H7 (cell line): ENCODE data around the gene LRRTM2. TPM values are rescaled to one million over a fixed set of nuclear protein-coding genes. Genes with fewer than 3 reads are reported as not detected.
"Not testable (repeated sequence)": the region's sequence is repeated elsewhere in the genome, so short reads cannot be mapped to it uniquely, and the experiment has no call there.

ENCODE experiments used
- DNase-seq: peaks from one replicate; pipeline ENCODE4 v3.0.0; 2012
- H3K27me3 ChIP-seq: 2 replicates; pipeline ENCODE4 v1.6.0; 2011; ENCODE audit warnings: mild to moderate bottlenecking, low read length; ENCODE audit not compliant: control insufficient read depth, insufficient read depth
- H3K36me3 ChIP-seq: replicated peaks from 2 replicates; pipeline ENCODE4 v1.5.1; 2011; ENCODE audit warnings: low read length; ENCODE audit not compliant: control insufficient read depth, insufficient read depth
- H3K4me3 ChIP-seq: 2 replicates; pipeline ENCODE4 v1.5.1; 2011; ENCODE audit warnings: low read depth, mild to moderate bottlenecking, control low read depth, low read length, moderate library complexity; ENCODE audit not compliant: insufficient read depth
- total RNA-seq: library from RNA; depleted of rRNA; stranded (reverse); fragments of >200 nt; shearing (Covaris generic); gene quantifications from 2 replicates; pipeline ENCODE4 v1.2.3, GENCODE V29; 2014

The LRRTM2 gene
- total RNA-seq, 1 experiment from 2014 or later: not detected

GRCh38 chr5:138837160-138837559, 38.0 kb downstream of the LRRTM2 start:
- Histone ChIP-seq H3K27me3 (no peaks in the 10 kb centered on the region), H3K4me3 (no peak overlapping the region), H3K36me3 (no peaks in the 10 kb centered on the region; the same call in none of the 2 replicates)
- DNase-seq: no peak

- not testable (repeated sequence) for H3K36me3 ChIP-seq, H3K27me3 ChIP-seq, H3K4me3 ChIP-seq, DNase-seq
Observed at GRCh38 chr5:138834853-138835252, 40.3 kb downstream of the LRRTM2 start.

GRCh38 chr5:138833726-138834480, 41.2 kb downstream of the LRRTM2 start:
- Histone ChIP-seq H3K4me3 (no peak overlapping the region), H3K27me3 (no peaks in the 10 kb centered on the region), H3K36me3 (no peaks in the 10 kb centered on the region; the same call in none of the 2 replicates)
- DNase-seq: no peak

GRCh38 chr5:138833080-138833479, 42.1 kb downstream of the LRRTM2 start:
- no peak for DNase-seq
- Histone ChIP-seq H3K27me3 (no peaks in the 10 kb centered on the region), H3K4me3 (no peak overlapping the region), H3K36me3 (no peaks in the 10 kb centered on the region; the same call in none of the 2 replicates)

- no peak overlapping the region for H3K4me3 ChIP-seq
- peaks cover 3% of the 10 kb centered on the region for H3K36me3 ChIP-seq
- DNase-seq: no peak
- H3K27me3 ChIP-seq: no peaks in the 10 kb centered on the region
Observed at GRCh38 chr5:138832218-138832617, 42.9 kb downstream of the LRRTM2 start.

GRCh38 chr5:138831703-138832102, 43.4 kb downstream of the LRRTM2 start:
- no peak for DNase-seq
- Histone ChIP-seq H3K4me3 (no peak overlapping the region), H3K27me3 (no peaks in the 10 kb centered on the region), H3K36me3 (peaks cover 3% of the 10 kb centered on the region)

GRCh38 chr5:138829341-138829740, 45.8 kb downstream of the LRRTM2 start:
- DNase-seq: no peak
- Histone ChIP-seq H3K36me3 (peaks cover 3% of the 10 kb centered on the region), H3K4me3 (no peak overlapping the region), H3K27me3 (no peaks in the 10 kb centered on the region)

- peaks cover 3% of the 10 kb centered on the region for H3K36me3 ChIP-seq
- H3K27me3 ChIP-seq: no peaks in the 10 kb centered on the region
- no peak overlapping the region for H3K4me3 ChIP-seq
- DNase-seq: no peak
Observed at GRCh38 chr5:138828556-138828955, 46.6 kb downstream of the LRRTM2 start.

GRCh38 chr5:138824924-138825863, 49.9 kb downstream of the LRRTM2 start:
- no peak overlapping the region for H3K4me3 ChIP-seq
- peak; percentile 40 for DNase-seq
- peaks cover 3% of the 10 kb centered on the region for H3K36me3 ChIP-seq
- no peaks in the 10 kb centered on the region for H3K27me3 ChIP-seq

- Histone ChIP-seq H3K36me3 (peaks cover 3% of the 10 kb centered on the region), H3K4me3 (no peak overlapping the region), H3K27me3 (no peaks in the 10 kb centered on the region)
- DNase-seq: no peak
Observed at GRCh38 chr5:138824516-138824915, 50.6 kb downstream of the LRRTM2 start.

- no peaks in the 10 kb centered on the region; the same call in none of the 2 replicates for H3K36me3 ChIP-seq
- no peak for DNase-seq
Observed at GRCh38 chr5:138820695-138821094, 54.4 kb downstream of the LRRTM2 start.

GRCh38 chr5:138819081-138819480, 56.1 kb downstream of the LRRTM2 start:
- Histone ChIP-seq H3K36me3 (no peaks in the 10 kb centered on the region; the same call in none of the 2 replicates), H3K4me3 (no peak overlapping the region), H3K27me3 (no peaks in the 10 kb centered on the region)
- peak; percentile 35 for DNase-seq

More at GRCh38 chr5:138820695-138821094, 54.4 kb downstream of the LRRTM2 start:
- H3K4me3 ChIP-seq: no peak overlapping the region
- no peaks in the 10 kb centered on the region for H3K27me3 ChIP-seq
